SK-N-SH (cell line): ENCODE data around the gene ARHGAP45. TPM values are rescaled to one million over a fixed set of nuclear protein-coding genes. Genes with fewer than 3 reads are reported as not detected.
A peak's percentile ranks its signal among the peaks of the same experiment; 100 is the strongest.

Source experiments
- CTCF ChIA-PET: fragments of 300-600, 350-600 bp; formaldehyde crosslinking; extraction: SDS; loops from one replicate; lab custom pipeline; 2021; lab: Yijun Ruan, JAX
- POLR2A ChIA-PET: fragments of 350-600 bp; sonication (Branson Sonifier 250); formaldehyde crosslinking; extraction: SDS; loops from one replicate; lab custom pipeline; 2020; ENCODE audit warnings: antibody characterized with exemption, inconsistent platforms; lab: Yijun Ruan, JAX
- DNase-seq: peaks from one replicate; pipeline ENCODE4 v3.0.0; 2012
- H2AFZ ChIP-seq: fragments of 200-600 bp; sonication (generic); 2 replicates; pipeline ENCODE4 v1.8.1; 2016; ENCODE audit warnings: antibody characterized with exemption, mild to moderate bottlenecking, low read depth
- H3F3A ChIP-seq: fragments of 200-600 bp; sonication (generic); replicated peaks from 2 replicates; pipeline ENCODE3; 2016; ENCODE audit warnings: antibody characterized with exemption, mild to moderate bottlenecking; ENCODE audit not compliant: insufficient read depth
- H3K27ac ChIP-seq, 2 experiments: fragments of 200-500 bp in 1 of 2; fragments of 200-600 bp in 1 of 2; sonication (Bioruptor generic) in 1 of 2; sonication (generic), shearing (Covaris generic) in 1 of 2; 2 replicates each; pipeline versions ENCODE4 v1.5.1 to v1.6.1; 2014 to 2016; ENCODE audit warnings: low read depth in 2 of 2, inconsistent platforms in 1 of 2, low read length in 1 of 2, mild to moderate bottlenecking in 1 of 2, mixed read lengths in 1 of 2
- H3K27me3 ChIP-seq: fragments of 200-600 bp; sonication (generic), shearing (Covaris generic); 2 replicates; pipeline ENCODE4 v1.6.1; 2016; ENCODE audit warnings: mixed run types; ENCODE audit not compliant: insufficient read depth
- H3K36me3 ChIP-seq, 2 experiments: fragments of 200-500 bp in 1 of 2; fragments of 200-600 bp in 1 of 2; sonication (Bioruptor generic) in 1 of 2; sonication (generic) in 1 of 2; replicated peaks in 1 of 2; 2 replicates each; pipeline versions ENCODE3 to v1.5.1; 2014 to 2016; ENCODE audit warnings: low read length in 1 of 2, mild to moderate bottlenecking in 1 of 2; ENCODE audit not compliant: insufficient read depth in 2 of 2, control insufficient read depth in 1 of 2
- H3K4me1 ChIP-seq, 2 experiments: fragments of 200-500 bp in 1 of 2; fragments of 200-600 bp in 1 of 2; sonication (Bioruptor generic) in 1 of 2; sonication (generic), shearing (Covaris generic) in 1 of 2; 2 replicates each; pipeline versions ENCODE4 v1.5.1 to v1.6.1; 2014 to 2016; ENCODE audit warnings: low read depth in 1 of 2, low read length in 1 of 2, mixed run types in 1 of 2; ENCODE audit not compliant: insufficient read depth in 2 of 2, control insufficient read depth in 1 of 2
- H3K4me2 ChIP-seq: fragments of 200-600 bp; sonication (generic), shearing (Covaris generic); 2 replicates; pipeline ENCODE4 v1.6.1; 2017; ENCODE audit warnings: mixed run types
- H3K4me3 ChIP-seq, 2 experiments: fragments of 200-500 bp in 1 of 2; fragments of 200-600 bp in 1 of 2; sonication (Bioruptor generic) in 1 of 2; sonication (generic), shearing (Covaris generic) in 1 of 2; 2 replicates each; pipeline versions ENCODE4 v1.5.1 to v1.8.1; 2014 to 2016; ENCODE audit warnings: low read depth in 2 of 2, inconsistent platforms in 1 of 2, low read length in 1 of 2, mild to moderate bottlenecking in 1 of 2, mixed read lengths in 1 of 2, moderate library complexity in 1 of 2
- H3K79me2 ChIP-seq: fragments of 200-600 bp; sonication (generic); 2 replicates; pipeline ENCODE4 v1.8.1; 2017; ENCODE audit warnings: mild to moderate bottlenecking; ENCODE audit not compliant: insufficient read depth
- H3K9ac ChIP-seq: fragments of 200-600 bp; sonication (generic); 2 replicates; pipeline ENCODE4 v1.6.1; 2017; ENCODE audit warnings: mixed run types
- H3K9me2 ChIP-seq: fragments of 200-600 bp; sonication (generic); 2 replicates; pipeline ENCODE4 v1.6.1; 2017; ENCODE audit warnings: mixed run types
- H3K9me3 ChIP-seq: fragments of 200-600 bp; sonication (generic); 2 replicates; pipeline ENCODE4 v1.6.1; 2017; ENCODE audit warnings: mixed run types, mild to moderate bottlenecking, moderate library complexity
- H4K20me1 ChIP-seq: fragments of 200-600 bp; sonication (generic); 2 replicates; pipeline ENCODE4 v1.6.1; 2017; ENCODE audit warnings: mild to moderate bottlenecking, mixed run types; ENCODE audit not compliant: insufficient read depth
- ELF1 ChIP-seq: IDR thresholded peaks from 2 replicates; pipeline ENCODE4 v1.4.0; 2012
- EP300 ChIP-seq, 2 experiments: IDR thresholded peaks; 2 replicates each; pipeline versions ENCODE4 v1.4.0 to v1.6.1; 2012; ENCODE audit warnings: borderline replicate concordance in 1 of 2, low read depth in 1 of 2, low read length in 1 of 2
- FOXJ3 ChIP-seq: sonication (generic); formaldehyde crosslinking; IDR thresholded peaks from 2 replicates; pipeline ENCODE4 v1.5.1; 2020; ENCODE audit warnings: mild to moderate bottlenecking, missing genetic modification reagents
- FOXM1 ChIP-seq: IDR thresholded peaks from 2 replicates; pipeline ENCODE4 v1.4.0; 2012; ENCODE audit warnings: low read depth, mild to moderate bottlenecking
- IRF3 ChIP-seq: fragments of 150-350 bp; IDR thresholded peaks from 2 replicates; pipeline ENCODE4 v1.6.1; 2016; ENCODE audit warnings: mild to moderate bottlenecking, low read depth, low read length
- JUND ChIP-seq: IDR thresholded peaks from 2 replicates; pipeline ENCODE4 v1.4.0; 2012
- NFIC ChIP-seq: IDR thresholded peaks from 2 replicates; pipeline ENCODE4 v1.4.0; 2012; ENCODE audit warnings: borderline replicate concordance
- POLR2AphosphoS5 ChIP-seq: IDR thresholded peaks from 2 replicates; pipeline ENCODE4 v1.6.1; 2012; ENCODE audit warnings: low read depth, low read length
- REST ChIP-seq: IDR thresholded peaks from 2 replicates; pipeline ENCODE4 v1.6.1; 2012; ENCODE audit warnings: mild to moderate bottlenecking, low read depth, low read length, moderate library complexity
- RFX5 ChIP-seq: IDR thresholded peaks from 2 replicates; pipeline ENCODE4 v1.6.1; 2012; ENCODE audit warnings: mild to moderate bottlenecking, improper control_type of control experiment, low read length
- RXRA ChIP-seq: IDR thresholded peaks from 2 replicates; pipeline ENCODE4 v1.4.0; 2012; ENCODE audit warnings: low read depth, mild to moderate bottlenecking, borderline replicate concordance
- SIN3A ChIP-seq: IDR thresholded peaks from 2 replicates; pipeline ENCODE4 v1.6.1; 2012; ENCODE audit warnings: low read depth, mild to moderate bottlenecking, low read length, moderate library complexity, borderline replicate concordance
- TAF1 ChIP-seq: IDR thresholded peaks from 2 replicates; pipeline ENCODE4 v1.6.1; 2012; ENCODE audit warnings: low read depth, mild to moderate bottlenecking, low read length, moderate library complexity, borderline replicate concordance
- TCF12 ChIP-seq: IDR thresholded peaks from 2 replicates; pipeline ENCODE4 v1.4.0; 2012
- YY1 ChIP-seq: IDR thresholded peaks from 2 replicates; pipeline ENCODE4 v1.4.0; 2012; ENCODE audit warnings: low read depth, mild to moderate bottlenecking
- WGBS: methylation state at CpG from one replicate; pipeline ENCODE4 v1.1.6; 2017; ENCODE audit warnings: low lambda C conversion rate; 5-methylcytosine and 5-hydroxymethylcytosine counted together
- polyA plus RNA-seq, 3 experiments: library from polyadenylated mRNA; depleted of rRNA; stranded (reverse); fragments of >200 nt; gene quantifications; 2 replicates each; pipeline ENCODE4 v1.2.3, GENCODE V29; 2012

Gene ARHGAP45
- polyA plus RNA-seq, 1 of the 3 experiments (the other 2 are of a cell fraction), result 4.2 TPM

GRCh38 chr19:1065606-1066109, 1.3 kb upstream of the ARHGAP45 start:
- Histone ChIP-seq H3K9me3 (no peaks in the 10 kb centered on the region), H4K20me1 (no peaks in the 10 kb centered on the region), H3K4me2 (no peak overlapping the region), H3K27ac (no peak overlapping the region), H3K4me1 (peaks cover 0 to 20% of the 10 kb centered on the region in 2 experiments; a peak in 1 of 4 replicates), H3K9ac (no peak overlapping the region), H3K27me3 (peaks cover 34% of the 10 kb centered on the region)
- DNase-seq, result no peak
- 48% methylated on average over 9 of the region's 17 CpGs for WGBS
- CTCF ChIA-PET, result interaction anchor here (1.3 to 3.5 kb wide), 6 partner anchors 8 to 48 kb away, joined by 5 to 24 read pairs (median 10); no protein-coding TSS in a partner anchor
- no peak for TF ChIP-seq JUND
- TF ChIP-seq, all 33 proteins: peak for 0
- Histone ChIP-seq H3K9me2 (no peaks in the 10 kb centered on the region), H3K36me3 (no peaks in the 10 kb centered on the region), H2AFZ (no peak overlapping the region), H3K4me3 (no peak overlapping the region), H3F3A (peaks cover 8% of the 10 kb centered on the region), H3K79me2 (no peaks in the 10 kb centered on the region)
- POLR2A ChIA-PET, result interaction anchor here (0.7 to 1.4 kb wide), 2 partner anchors 78 to 81 kb away, joined by 3 to 5 read pairs; partner anchors contain the start of gene WDR18

- no peaks in the 10 kb centered on the region for H3K9me2 ChIP-seq
- 15% methylated on average over 6 of the region's 17 CpGs for WGBS
- POLR2A ChIA-PET, result interaction anchor here (0.7 to 1.4 kb wide), 3 partner anchors 11 to 82 kb away, joined by 3 to 5 read pairs (median 5); partner anchors contain the start of gene WDR18
- H3K79me2 ChIP-seq, result no peaks in the 10 kb centered on the region
- peak overlapping the region; percentile 69; the same call in 1 of the 2 replicates for H3K4me2 ChIP-seq
- no peak overlapping the region; a peak in 1 of 4 replicates for H3K4me3 ChIP-seq
- H3K27ac ChIP-seq, result no peak overlapping the region
- peaks cover 0 to 20% of the 10 kb centered on the region in 2 experiments; a peak in 1 of 4 replicates for H3K4me1 ChIP-seq
- no peaks in the 10 kb centered on the region for H4K20me1 ChIP-seq
- peaks cover 10% of the 10 kb centered on the region for H3F3A ChIP-seq
- peak; percentile 67 for DNase-seq
- H3K36me3 ChIP-seq, result no peaks in the 10 kb centered on the region
- H3K9ac ChIP-seq, result no peak overlapping the region
- H3K9me3 ChIP-seq, result no peaks in the 10 kb centered on the region
- no peak for TF ChIP-seq FOXJ3
- no peak for TF ChIP-seq TCF12
- no peak for TF ChIP-seq RFX5
- TF ChIP-seq NFIC, result no peak
- H3K27me3 ChIP-seq, result peaks cover 37% of the 10 kb centered on the region
- CTCF ChIA-PET, result interaction anchor here (1.3 to 3.5 kb wide), 5 partner anchors 10 to 47 kb away, joined by 5 to 24 read pairs (median 5); no protein-coding TSS in a partner anchor
- H2AFZ ChIP-seq, result no peak overlapping the region
These were observed 668 bp upstream of the ARHGAP45 start for GRCh38 chr19:1066251-1066747.

GRCh38 chr19:1067341-1067957, 482 bp downstream of the ARHGAP45 start:
- no peaks in the 10 kb centered on the region for H3K79me2 ChIP-seq
- no peak overlapping the region for H3K27ac ChIP-seq
- POLR2A ChIA-PET, result interaction anchor here (0.9 kb wide), 1 partner anchor 10 kb away, joined by 5 read pairs; no protein-coding TSS in a partner anchor
- no peak overlapping the region for H2AFZ ChIP-seq
- H3K4me2 ChIP-seq, result peak overlapping the region; percentile 69
- H3K36me3 ChIP-seq, result no peaks in the 10 kb centered on the region
- WGBS, result no CpG with 5 or more reads among the region's 38 CpGs
- peak overlapping the region; percentile 24 to 26; a peak in 3 of 4 replicates for H3K4me3 ChIP-seq
- no peak overlapping the region for H3K9ac ChIP-seq
- CTCF ChIA-PET, result interaction anchor here (1.0 to 3.5 kb wide), 5 partner anchors 9 to 126 kb away, joined by 4 to 24 read pairs (median 5); no protein-coding TSS in a partner anchor
- H3K27me3 ChIP-seq, result peaks cover 37% of the 10 kb centered on the region
- no peaks in the 10 kb centered on the region for H4K20me1 ChIP-seq
- no peaks in the 10 kb centered on the region for H3K9me3 ChIP-seq
- peaks cover 0 to 20% of the 10 kb centered on the region in 2 experiments; a peak in 1 of 4 replicates for H3K4me1 ChIP-seq
- DNase-seq, result no peak
- peaks cover 19% of the 10 kb centered on the region for H3F3A ChIP-seq
- H3K9me2 ChIP-seq, result no peaks in the 10 kb centered on the region
- no peak for TF ChIP-seq REST
- TF ChIP-seq NFIC, result no peak
- TF ChIP-seq ELF1, result no peak
- TF ChIP-seq RXRA, result no peak
- no peak for TF ChIP-seq FOXM1
- no peak for TF ChIP-seq YY1
- no peak for TF ChIP-seq EP300 (IDR thresholded peaks at IDR 0.05; ENCODE audit: borderline replicate concordance in 1 of 2, low read depth in 1 of 2, low read length in 1 of 2)
- TF ChIP-seq IRF3, result no peak
- no peak for TF ChIP-seq TAF1
- TF ChIP-seq TCF12, result no peak
- TF ChIP-seq POLR2AphosphoS5, result no peak
- TF ChIP-seq SIN3A, result no peak
